GOT3 (cell line): ENCODE data around the gene KANSL1L.

Source experiments
- DNase-seq: peaks from one replicate; lab custom pipeline; 2025; ENCODE audit warnings: mixed read lengths; lab: John Stamatoyannopoulos, UW

Gene KANSL1L

DNA sequence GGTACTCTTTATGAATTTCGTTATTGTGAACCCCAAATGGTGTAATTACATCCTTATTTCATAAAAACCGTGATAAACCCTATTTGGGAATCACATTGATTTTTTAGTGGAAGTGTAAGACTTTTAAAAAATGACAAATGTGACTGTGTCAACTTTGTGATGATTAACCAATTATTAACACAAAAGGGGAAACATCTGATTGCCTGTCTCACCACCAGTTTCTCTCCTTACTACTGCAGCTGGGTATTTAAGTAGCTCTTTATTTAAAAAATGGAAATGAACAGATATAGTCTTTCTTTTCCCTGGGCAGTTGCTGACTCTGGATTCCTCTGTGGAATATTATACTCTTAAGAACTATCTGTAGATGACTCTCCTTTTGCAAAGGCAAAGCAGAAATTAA, 180.4 kb downstream of the KANSL1L start:
- DNase-seq, result no peak

- no peak for DNase-seq
Observed at GRCh38 chr2:209988010-209988409, 183.2 kb downstream of the KANSL1L start.

DNA sequence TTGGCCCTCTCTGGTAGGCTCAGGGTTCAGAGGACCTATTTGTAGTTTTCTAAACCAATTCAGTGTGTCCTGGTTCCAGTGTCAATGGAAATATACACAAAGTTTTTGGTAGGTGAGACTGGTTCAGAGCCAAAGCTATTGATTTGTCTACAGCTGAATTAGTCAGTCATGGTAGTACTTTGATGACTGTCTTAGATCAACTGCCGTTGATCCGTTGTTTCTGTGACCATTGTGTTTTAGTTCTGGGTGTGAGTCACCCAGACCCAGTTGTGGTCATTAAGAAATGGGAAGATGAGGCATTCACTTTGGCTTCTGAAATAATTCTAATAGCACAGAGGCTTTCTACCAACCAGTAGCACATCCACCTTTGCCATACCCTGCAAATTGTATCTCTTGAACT, 184.8 kb downstream of the KANSL1L start:
- DNase-seq, result no peak

DNA sequence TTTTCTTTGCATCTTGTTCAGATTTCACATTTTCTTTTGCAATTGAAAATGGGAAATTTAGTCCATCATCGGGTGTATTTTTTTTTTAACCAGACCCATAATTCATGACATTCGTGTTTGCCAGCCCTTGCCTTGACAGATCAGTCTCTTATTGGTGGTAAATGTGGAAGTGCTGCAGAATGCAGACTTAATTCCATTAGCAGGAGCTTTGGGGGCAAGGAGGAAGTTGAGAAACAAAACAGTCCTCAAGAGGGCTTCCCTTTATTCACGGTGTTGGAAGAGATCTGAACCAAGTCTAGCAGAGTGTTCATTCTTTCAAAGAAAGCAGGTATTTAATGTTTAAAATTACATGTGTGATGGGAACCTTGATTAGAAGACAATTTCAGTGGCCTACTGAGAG, 185.3 kb downstream of the KANSL1L start:
- no peak for DNase-seq

GRCh38 chr2:209984291-209984690, 186.9 kb downstream of the KANSL1L start:
- no peak for DNase-seq

DNA sequence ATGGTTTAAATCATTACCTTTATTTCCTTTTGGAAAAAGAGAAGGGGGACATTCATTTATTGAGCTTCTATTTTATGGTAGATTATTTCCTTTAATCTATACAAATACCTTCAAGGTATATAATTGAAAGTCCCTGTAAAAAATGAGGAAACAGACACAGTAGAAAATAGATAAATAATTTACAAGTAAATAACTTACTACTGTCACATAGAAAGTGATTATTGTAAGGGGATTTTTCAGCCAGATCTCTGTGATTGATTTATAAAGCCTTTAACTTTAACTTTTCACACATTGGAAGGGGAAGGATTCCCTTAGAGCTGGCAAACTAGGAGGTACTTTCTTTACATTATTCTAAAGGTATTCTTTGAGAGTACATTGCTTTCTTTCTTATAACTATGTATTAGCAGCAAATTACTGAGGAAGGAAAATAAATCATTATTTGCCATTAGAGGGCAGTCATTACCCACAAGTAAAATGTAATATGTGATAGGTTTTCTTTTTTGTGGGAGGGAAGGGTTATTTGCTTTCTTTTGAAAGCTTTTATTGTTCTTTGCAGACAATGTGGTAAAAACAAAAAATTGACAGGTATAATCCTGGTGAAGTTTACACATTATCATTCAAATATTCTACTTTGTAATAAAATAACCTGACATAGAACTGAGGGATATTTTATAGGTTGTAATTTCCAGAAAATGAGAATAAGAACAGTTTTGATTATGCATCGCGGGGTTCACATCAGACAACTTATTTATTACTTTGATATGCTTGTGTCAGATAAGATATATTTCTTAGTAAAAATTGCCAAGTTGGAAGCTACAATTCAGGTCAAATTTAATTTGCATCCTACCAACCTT, 193.6 kb downstream of the KANSL1L start:
- DNase-seq, result no peak

GRCh38 chr2:209976698-209977385, 194.4 kb downstream of the KANSL1L start:
- DNase-seq, result no peak

DNA sequence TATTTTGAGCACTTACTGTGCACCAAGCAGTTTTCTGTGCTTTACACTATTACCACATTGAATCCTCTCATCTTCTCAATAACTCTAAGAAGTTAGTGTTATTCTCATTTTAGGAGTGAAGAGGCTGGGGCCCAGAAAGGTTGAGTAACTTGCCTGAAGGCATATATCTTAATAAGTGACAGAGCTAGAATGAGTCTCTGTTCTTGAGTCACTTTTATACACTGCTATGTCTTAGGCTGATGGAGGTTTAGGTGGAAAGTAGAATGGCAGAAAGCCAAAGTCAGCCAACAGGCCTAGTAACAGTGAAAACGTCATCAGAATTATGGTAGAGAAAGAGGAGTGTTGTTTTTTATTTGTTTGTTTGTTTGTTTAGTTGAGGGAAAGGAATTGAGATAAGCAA, 196.6 kb downstream of the KANSL1L start:
- DNase-seq, result no peak

GRCh38 chr2:209973328-209973727, 197.9 kb downstream of the KANSL1L start:
- DNase-seq, result no peak
